Measurements from ENCODE around the gene SRP14.
A peak's percentile ranks its signal among the peaks of the same experiment; 100 is the strongest.

Gene SRP14

GRCh38 chr15:40038638-40039543 is at the start of gene SRP14:
Gene SRP14, minus strand, starts transcription at chr15:40039181. Its CDS starts 65 bp downstream, at chr15:40039116.
- TF ChIP-seq GATA3 (IDR thresholded peaks at IDR 0.05; ENCODE audit: low read depth, low read length), result no peak
- peak; percentile 28; the same call in 1 of the 2 replicates for TF ChIP-seq GATA2 (IDR thresholded peaks at IDR 0.05; ENCODE audit: low read depth, low read length)

- TF ChIP-seq GATA2 (IDR thresholded peaks at IDR 0.05; ENCODE audit: low read depth, low read length), result no peak
- no peak for TF ChIP-seq GATA3 (IDR thresholded peaks at IDR 0.05; ENCODE audit: low read depth, low read length)
Measured at GRCh38 chr15:40087991-40088928, 49.3 kb upstream of the SRP14 start.

GRCh38 chr15:40087068-40087810 is 48.3 kb upstream of the SRP14 start:
- TF ChIP-seq GATA3 (IDR thresholded peaks at IDR 0.05; ENCODE audit: low read depth, low read length), result no peak
- TF ChIP-seq GATA2 (IDR thresholded peaks at IDR 0.05; ENCODE audit: low read depth, low read length), result no peak

- no peak for TF ChIP-seq GATA2 (IDR thresholded peaks at IDR 0.05; ENCODE audit: low read depth, low read length)
Measured at GRCh38 chr15:40085266-40085665, 46.3 kb upstream of the SRP14 start.

GRCh38 chr15:40084650-40085049 is 45.7 kb upstream of the SRP14 start:
- TF ChIP-seq GATA3 (IDR thresholded peaks at IDR 0.05; ENCODE audit: low read depth, low read length) (no peak), GATA2 (IDR thresholded peaks at IDR 0.05; ENCODE audit: low read depth, low read length) (no peak)

- TF ChIP-seq GATA3 (IDR thresholded peaks at IDR 0.05; ENCODE audit: low read depth, low read length) (no peak), GATA2 (IDR thresholded peaks at IDR 0.05; ENCODE audit: low read depth, low read length) (no peak)
Measured at GRCh38 chr15:40082195-40082883, 43.4 kb upstream of the SRP14 start.

- TF ChIP-seq GATA2 (IDR thresholded peaks at IDR 0.05; ENCODE audit: low read depth, low read length), result no peak
- TF ChIP-seq GATA3 (IDR thresholded peaks at IDR 0.05; ENCODE audit: low read depth, low read length), result no peak
Measured at GRCh38 chr15:40081691-40082194, 42.8 kb upstream of the SRP14 start.

- TF ChIP-seq GATA2 (IDR thresholded peaks at IDR 0.05; ENCODE audit: low read depth, low read length), result no peak
- no peak for TF ChIP-seq GATA3 (IDR thresholded peaks at IDR 0.05; ENCODE audit: low read depth, low read length)
Measured at GRCh38 chr15:40080847-40081246, 41.9 kb upstream of the SRP14 start.

GRCh38 chr15:40080104-40080503 is 41.1 kb upstream of the SRP14 start:
- no peak for TF ChIP-seq GATA3 (IDR thresholded peaks at IDR 0.05; ENCODE audit: low read depth, low read length)
- TF ChIP-seq GATA2 (IDR thresholded peaks at IDR 0.05; ENCODE audit: low read depth, low read length), result no peak

GRCh38 chr15:40079456-40079855 is 40.5 kb upstream of the SRP14 start:
- TF ChIP-seq GATA2 (IDR thresholded peaks at IDR 0.05; ENCODE audit: low read depth, low read length), result no peak
- TF ChIP-seq GATA3 (IDR thresholded peaks at IDR 0.05; ENCODE audit: low read depth, low read length), result no peak

GRCh38 chr15:40075298-40076044 is 36.5 kb upstream of the SRP14 start:
- TF ChIP-seq GATA3 (IDR thresholded peaks at IDR 0.05; ENCODE audit: low read depth, low read length), result no peak
- no peak for TF ChIP-seq GATA2 (IDR thresholded peaks at IDR 0.05; ENCODE audit: low read depth, low read length)

- TF ChIP-seq GATA2 (IDR thresholded peaks at IDR 0.05; ENCODE audit: low read depth, low read length) (no peak), GATA3 (IDR thresholded peaks at IDR 0.05; ENCODE audit: low read depth, low read length) (no peak)
Measured at GRCh38 chr15:40072216-40072990, 33.4 kb upstream of the SRP14 start.

All from SH-SY5Y (cell line).